ENCODE measurements around the gene PCGF3. TPM values are rescaled to one million over a fixed set of nuclear protein-coding genes. Genes with fewer than 3 reads are reported as not detected.
A peak's percentile ranks its signal among the peaks of the same experiment; 100 is the strongest.

The PCGF3 gene
- total and polyA plus RNA-seq, 9 of the 15 experiments (the other 6 are each of a cell fraction or from before 2014, with no cell fraction given): 2.6 to 46.1 (median 20.3) TPM

GRCh38 chr4:780716-781492 lies 75.3 kb downstream of the PCGF3 start (continued):
- TF ChIP-seq CEBPB (tag; IDR thresholded peaks at IDR 0.05) (no peak), MCM2 (IDR thresholded peaks at IDR 0.05; ENCODE audit: low read depth) (no peak), FOXO4 (CRISPR knock-in tag; IDR thresholded peaks at IDR 0.05) (no peak), ZNF263 (CRISPR knock-in tag; IDR thresholded peaks at IDR 0.05; ENCODE audit: borderline replicate concordance) (0 out of 2 replicates have a peak, but pooled peaks have one; percentile 9), MCM5 (IDR thresholded peaks at IDR 0.05; ENCODE audit: low read depth) (no peak), HDAC6 (IDR thresholded peaks at IDR 0.05; ENCODE audit: low read depth, low read length) (no peak), HMG20A (CRISPR knock-in tag; conservative IDR thresholded peaks at IDR 0.05) (no peak), ZBTB2 (IDR thresholded peaks at IDR 0.05) (no peak), ZNF395 (CRISPR knock-in tag; IDR thresholded peaks at IDR 0.05) (no peak), SRF (CRISPR knock-in tag; IDR thresholded peaks at IDR 0.05) (no peak), MED1 (CRISPR knock-in tag; IDR thresholded peaks at IDR 0.05; ENCODE audit: borderline replicate concordance) (no peak), FOXK2 (conservative IDR thresholded peaks at IDR 0.05 in 1 of 2, IDR thresholded peaks at IDR 0.05 in 1 of 2; ENCODE audit: low read depth in 2 of 2) (no peak), E2F3 (CRISPR knock-in tag; IDR thresholded peaks at IDR 0.05) (no peak), TSC22D4 (tag; IDR thresholded peaks at IDR 0.05) (no peak), E4F1 (CRISPR knock-in tag; IDR thresholded peaks at IDR 0.05; ENCODE audit: borderline replicate concordance) (no peak), ZBTB7A (IDR thresholded peaks at IDR 0.05; ENCODE audit: borderline replicate concordance, control insufficient read depth, low read depth, low read length) (peak; percentile 74), PHTF2 (CRISPR knock-in tag; IDR thresholded peaks at IDR 0.05) (no peak), GATAD2A (IDR thresholded peaks at IDR 0.05) (no peak), SAFB2 (IDR thresholded peaks at IDR 0.05; ENCODE audit: borderline replicate concordance, low read depth, low read length, severe bottlenecking) (no peak), CREB1 (IDR thresholded peaks at IDR 0.05) (no peak), CREB1 (CRISPR knock-in tag; IDR thresholded peaks at IDR 0.05) (no peak), CBFB (CRISPR knock-in tag; IDR thresholded peaks at IDR 0.05) (no peak), ZNF780A (CRISPR knock-in tag; IDR thresholded peaks at IDR 0.05) (no peak)

Data from K562 (cell line).